Stimulated activated CD8-positive, alpha-beta memory T cell treated with anti-CD3 and anti-CD28 coated beads, Interleukin-12 subunit alpha, Interleukin-12 subunit beta, amount 100 ng/mL, for 1 hour (primary cell): ENCODE measurements around the gene MYO18B.
"Not testable (repeated sequence)": the region's sequence is repeated elsewhere in the genome, so short reads cannot be mapped to it uniquely, and the experiment has no call there.

Experiments used
- DNase-seq: peaks from one replicate; pipeline ENCODE4 v3.0.0-alpha.2; 2020; ENCODE audit warnings: low read depth

The MYO18B gene

DNA sequence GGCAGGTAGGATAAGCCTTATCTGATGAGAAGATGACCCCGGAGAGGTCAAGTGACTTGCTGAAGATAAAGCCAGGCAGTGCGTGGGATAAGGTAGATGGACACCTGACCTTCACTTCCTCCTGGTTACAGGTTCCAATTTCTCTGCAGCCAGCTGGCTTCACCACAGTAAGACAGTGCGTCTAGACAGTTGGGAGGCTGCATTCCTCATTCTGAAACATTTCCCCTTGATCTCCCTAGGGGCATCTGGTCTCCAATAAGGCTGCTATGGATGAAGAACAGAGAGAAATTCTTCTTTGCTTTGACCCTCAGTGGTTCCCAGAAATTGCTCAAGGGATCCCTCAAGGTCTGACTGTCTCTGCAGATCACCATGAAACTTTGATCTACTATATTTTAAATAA, 211.3 kb downstream of the MYO18B start:
- DNase-seq: no peak

- DNase-seq: no peak
Observed at GRCh38 chr22:25953919-25954318, 211.9 kb downstream of the MYO18B start.

- no peak for DNase-seq
Observed at GRCh38 chr22:25955323-25955722, 213.3 kb downstream of the MYO18B start.

DNA sequence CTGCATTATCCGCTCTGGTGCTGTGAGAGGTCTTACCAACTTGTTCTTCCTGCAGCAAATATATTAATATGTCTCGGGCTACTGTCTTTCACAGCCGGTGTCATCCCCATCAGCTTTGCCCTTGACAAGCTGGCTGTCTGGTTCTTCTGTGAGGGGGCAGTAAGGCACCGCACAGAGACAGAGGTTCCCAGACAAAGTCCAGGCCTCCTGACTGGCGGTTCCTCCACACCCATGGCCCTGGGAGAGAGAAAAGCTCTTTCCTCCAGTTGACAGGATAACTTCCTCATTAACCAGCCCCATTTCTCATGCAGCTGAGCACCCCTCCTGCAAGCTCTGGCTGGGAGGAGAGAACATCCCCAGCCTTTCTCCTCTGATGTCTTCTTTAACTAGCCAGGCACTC, 214.8 kb downstream of the MYO18B start:
- DNase-seq: no peak

DNA sequence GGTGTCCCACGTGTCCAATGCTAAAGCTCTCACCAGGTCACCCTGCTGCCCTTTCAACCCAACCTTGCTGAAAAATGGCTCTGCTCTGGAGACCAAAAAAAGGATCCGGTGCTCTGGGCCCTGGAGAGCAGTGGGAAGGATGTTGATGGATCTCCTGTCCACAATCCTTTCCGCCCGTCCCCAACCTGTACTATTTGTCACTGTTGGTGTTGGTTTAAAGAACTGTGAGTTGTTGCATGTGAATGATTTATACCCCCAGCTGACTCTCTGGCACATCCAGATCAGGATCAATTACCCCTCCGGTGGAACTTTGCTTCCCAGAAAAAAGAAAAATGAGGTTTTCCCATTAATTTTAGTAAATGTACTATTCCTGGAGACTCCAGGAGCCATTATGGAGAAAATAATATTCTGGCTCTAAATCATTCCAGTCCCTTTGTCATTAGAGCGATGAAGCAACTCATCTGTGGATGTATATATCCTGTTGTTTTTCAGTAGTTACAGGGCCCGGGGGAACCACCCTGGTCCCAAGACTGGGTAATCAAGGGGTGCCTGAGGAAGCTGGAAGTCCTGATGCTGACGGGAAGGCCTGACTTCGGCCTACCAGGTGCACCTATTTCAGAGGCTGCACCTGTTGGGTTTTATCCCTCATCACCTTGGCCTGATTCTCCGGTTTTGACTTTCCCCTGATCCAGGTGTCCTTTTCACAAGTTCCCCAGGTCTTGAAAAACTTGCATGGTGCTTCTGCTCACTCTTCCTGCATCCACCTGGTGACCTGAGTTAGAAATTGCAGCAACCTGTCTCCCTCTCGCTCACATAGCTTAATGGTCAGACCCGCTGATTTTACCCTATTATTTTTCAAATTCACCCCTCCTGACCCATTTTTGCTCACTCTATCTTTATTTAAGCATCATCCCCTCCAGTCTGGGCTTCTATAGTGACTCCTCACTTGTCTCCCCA, 218.1 kb downstream of the MYO18B start:
- no peak for DNase-seq

DNA sequence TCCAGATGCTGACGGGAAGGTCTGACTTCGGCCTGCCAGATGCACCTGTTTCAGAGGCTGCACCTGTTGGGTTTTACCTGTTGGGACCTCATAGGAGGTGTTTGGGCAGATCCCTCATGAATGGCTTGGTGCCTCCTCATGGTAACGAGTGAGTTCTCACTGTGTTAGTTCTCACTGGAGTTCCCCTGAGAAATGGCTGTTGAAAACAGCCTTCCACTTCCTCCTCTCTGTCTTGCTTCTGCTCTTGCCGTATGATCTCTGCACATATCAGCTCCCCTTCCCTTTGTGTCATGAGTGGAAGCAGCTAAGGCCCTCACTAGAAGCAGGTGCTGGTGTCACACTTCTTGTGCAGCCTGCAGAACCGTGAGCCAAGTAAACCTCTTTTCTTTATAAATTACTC, 219.7 kb downstream of the MYO18B start:
- no peak for DNase-seq

DNA sequence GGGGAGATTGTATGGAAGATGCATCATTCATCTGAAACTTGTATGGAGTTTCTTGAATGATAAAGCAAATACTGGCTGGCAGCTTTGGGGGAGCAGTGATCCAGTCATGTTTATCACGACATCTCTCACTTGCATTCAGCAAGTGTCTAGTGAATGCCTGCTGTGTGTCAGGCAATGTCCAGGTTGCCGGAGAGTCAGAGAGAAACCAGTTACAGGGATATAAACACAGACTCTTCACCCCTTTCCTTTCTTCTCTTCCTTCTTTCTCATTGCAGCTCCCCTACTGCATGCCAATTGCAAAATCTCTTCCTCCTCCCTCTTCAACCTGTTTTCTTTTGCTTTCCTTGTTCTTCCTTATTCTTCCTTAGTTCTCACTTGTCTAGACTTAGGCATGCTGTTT, 220.7 kb downstream of the MYO18B start:
- DNase-seq: no peak

DNA sequence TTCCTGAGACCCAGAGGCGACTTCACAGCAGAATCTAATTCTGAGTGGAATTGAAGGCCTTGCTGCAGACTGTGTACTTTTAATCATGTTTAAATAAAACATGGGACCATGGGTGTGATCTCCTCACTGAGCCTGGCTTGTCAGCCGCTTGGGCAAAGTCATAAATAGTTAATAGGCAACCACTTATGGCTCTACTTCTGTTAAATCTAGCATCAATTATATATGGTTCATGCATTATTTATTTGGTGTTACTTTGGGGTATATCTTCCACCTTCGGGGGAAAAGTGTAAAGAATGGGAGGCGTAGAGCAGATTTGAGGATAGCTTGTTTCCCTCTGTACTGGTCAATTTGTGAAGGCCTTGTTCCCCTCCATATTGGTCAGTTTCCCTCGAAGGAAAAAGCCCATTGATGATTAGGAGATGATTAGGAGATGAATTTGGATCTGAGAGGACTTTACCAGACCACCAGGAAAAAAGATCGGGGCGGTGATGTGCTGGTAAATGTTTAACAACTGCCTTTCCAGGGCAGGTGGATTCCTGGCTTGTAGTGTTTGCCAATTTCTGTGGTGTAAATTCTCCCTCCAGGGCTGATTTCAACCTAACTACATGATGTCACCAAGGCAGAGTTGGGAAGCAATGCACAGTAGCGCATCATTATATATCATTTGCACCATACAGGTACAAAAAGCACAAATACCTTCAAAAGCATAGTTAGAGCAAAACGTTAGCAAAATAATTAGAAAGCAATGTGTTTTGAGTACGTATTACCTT, 223.2 kb downstream of the MYO18B start:
- no peak for DNase-seq

- DNase-seq: no peak
Observed at GRCh38 chr22:25966448-25966913, 224.5 kb downstream of the MYO18B start.

DNA sequence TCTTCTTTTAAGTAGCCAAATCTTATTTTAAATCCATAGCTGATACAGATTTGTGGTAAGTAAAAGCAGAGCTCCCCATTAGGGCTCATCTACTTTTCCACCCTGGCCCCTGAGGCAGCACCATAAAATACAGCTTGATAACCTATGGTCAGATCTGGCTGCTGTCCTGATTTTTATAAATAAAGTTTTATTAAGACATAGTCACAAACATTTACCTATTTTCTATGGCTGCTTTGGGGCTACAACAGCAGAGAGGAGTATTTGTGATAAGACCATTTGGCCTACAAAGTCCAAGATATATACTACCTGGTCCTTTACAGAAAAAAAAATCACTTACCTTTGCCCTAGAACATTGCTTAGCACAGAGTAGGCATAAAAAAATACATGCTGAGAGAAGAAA, 227.3 kb downstream of the MYO18B start:
- no peak for DNase-seq

DNA sequence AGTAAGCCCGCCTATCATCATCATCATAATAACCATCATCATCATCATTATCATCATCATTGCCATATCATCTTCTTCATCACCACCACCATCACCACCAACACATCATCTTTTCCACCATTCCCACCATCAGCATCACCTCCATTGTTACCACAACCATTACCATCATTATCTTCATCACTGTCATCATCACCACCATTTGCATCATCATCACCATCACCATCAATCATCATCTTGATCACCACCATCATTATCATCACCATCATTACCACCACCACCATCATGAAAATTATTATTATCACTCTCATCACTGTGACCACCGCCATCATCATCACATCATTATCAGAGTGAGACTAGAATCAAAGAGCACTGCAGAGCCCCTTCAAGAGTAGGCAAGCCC, 227.9 kb downstream of the MYO18B start:
- DNase-seq: no peak

GRCh38 chr22:25970374-25970911, 228.5 kb downstream of the MYO18B start:
- DNase-seq: no peak

DNA sequence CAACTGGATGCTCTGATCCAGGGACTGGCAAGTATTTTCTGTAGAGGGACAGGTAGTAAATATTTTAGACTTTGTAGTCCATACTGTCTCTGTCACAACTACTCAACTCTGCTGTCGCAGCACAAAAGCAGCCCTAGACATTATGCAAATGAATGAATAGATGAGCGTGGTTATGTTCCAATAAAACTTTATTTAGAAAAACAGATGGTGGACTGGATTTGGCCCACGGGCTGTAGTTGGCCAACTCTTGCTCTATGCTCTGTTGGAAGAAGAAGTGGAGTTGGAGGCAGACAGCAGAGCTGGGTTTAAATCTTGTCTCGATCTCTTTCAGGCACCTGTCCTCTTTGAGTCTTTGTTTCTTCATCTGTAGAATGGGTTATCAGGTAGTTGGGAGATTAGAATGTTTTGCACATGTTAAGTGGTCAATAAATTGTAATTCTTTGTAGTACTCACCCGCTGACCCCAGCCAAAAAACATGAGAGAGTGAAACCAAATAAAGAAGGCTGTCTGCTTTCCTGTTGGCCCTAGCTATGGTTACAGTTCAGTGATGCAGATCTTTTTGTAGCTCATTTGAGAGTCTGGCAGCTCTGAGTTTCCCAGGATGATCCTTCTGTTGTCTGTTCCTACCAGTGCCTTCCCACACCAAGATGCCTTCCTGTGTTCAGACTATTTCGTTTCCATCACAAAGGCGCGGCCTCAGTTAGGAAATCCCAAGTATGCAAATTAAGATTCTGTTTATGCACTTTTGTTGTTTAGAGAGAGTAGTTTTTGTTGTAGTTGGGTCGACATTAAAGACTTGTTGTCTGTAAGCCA, 229.2 kb downstream of the MYO18B start:
- no peak for DNase-seq

DNA sequence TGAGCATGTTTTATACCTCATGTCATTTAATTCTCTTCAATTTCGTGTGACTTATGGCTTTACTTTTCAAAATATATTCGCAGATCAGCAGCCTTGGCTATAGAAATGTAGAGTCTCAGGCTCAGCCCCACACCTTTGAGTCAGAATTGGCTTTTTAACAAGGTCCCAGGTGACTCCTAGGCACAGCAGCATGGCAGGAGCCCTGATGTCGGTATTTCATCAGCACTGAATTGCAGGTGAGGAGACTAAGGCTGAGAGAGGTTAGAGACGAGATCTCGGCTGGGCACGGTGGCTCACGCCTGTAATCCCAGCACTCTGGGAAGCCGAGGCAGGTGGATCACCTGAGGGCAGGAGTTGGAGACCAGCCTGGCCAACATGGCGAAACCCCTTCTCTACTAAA, 230.4 kb downstream of the MYO18B start:
- no peak for DNase-seq

DNA sequence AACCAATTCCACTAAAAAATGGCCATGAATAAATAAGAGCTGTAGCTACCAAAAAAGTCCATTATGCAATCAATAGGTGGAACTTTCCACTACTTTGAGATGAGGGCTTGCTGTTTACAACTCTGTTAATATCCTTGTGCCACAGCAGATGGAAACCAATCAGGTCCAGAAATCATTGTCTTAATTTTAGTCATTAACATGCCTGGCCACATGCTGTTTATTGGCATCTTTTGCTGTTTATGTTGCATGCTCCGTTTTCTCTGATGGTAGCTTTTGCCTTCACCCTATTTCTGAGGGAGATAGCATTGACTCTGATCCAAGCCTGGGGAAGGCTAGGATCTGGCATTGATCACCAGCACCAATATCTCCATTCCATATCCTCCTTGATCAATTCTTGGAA, 234.4 kb downstream of the MYO18B start:
- DNase-seq: no peak

DNA sequence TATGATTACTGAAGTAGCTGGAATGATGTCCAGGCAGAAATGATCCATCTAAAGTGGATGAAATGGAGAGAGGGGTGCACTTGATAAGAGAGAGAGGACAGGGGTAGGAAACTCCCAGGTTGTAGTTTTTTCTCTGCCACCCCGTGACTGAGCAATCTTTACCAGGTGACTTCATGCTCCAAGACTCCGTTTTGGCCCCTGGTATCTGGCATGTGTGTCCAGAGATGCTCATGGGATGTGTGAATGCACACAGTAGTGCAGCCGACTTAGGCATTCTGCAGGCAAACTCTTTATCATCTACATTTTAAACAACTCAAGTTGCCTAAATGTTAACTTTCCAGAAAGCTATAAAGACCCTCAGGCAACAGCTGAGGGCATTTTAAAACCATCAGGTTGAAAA, 238.0 kb downstream of the MYO18B start:
- DNase-seq: no peak

GRCh38 chr22:25984911-25985310, 242.9 kb downstream of the MYO18B start:
- not testable (repeated sequence) for DNase-seq

GRCh38 chr22:25987948-25988347, 246.0 kb downstream of the MYO18B start:
- no peak for DNase-seq

DNA sequence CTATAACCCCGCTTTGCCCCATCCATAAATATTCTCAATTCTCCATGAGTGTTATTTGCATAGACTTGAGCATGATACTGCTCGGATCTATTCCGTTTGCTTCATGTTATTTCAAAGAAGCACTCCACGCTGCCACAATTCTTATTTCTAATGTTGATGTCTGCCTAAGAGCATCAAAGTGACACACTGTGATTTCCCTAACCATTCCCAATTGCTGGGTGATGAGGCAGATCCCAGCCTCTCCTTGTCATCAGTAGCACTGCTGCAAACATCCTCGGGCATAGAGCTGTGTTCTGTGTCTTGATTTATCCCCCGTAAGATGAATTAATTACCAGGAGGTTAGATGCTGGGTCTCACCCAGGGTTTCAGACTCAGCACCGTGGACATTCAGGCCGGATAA, 249.0 kb downstream of the MYO18B start:
- DNase-seq: no peak

GRCh38 chr22:25992331-25992730, 250.3 kb downstream of the MYO18B start:
- no peak for DNase-seq

GRCh38 chr22:25996669-25997068, 254.7 kb downstream of the MYO18B start:
- no peak for DNase-seq
